Stimulated activated CD8-positive, alpha-beta memory T cell treated with anti-CD3 and anti-CD28 coated beads, Interleukin-7, amount 100 ng/mL, for 1 hour (primary cell): ENCODE data around the gene APOL4.
"Not testable (repeated sequence)": the region's sequence is repeated elsewhere in the genome, so short reads cannot be mapped to it uniquely, and the experiment has no call there.

Experiments
- DNase-seq, 2 donors: peaks; one replicate each; pipeline ENCODE4 v3.0.0-alpha.2; 2020; ENCODE audit warnings: low read depth in 2 of 2

Gene APOL4

GRCh38 chr22:36184433-36185025 lies 17.1 kb downstream of the APOL4 start:
- no peak for DNase-seq

- no peak for DNase-seq
Observed at GRCh38 chr22:36183446-36183845, 18.2 kb downstream of the APOL4 start.

GRCh38 chr22:36182857-36183256 lies 18.8 kb downstream of the APOL4 start:
- DNase-seq, result no peak

GRCh38 chr22:36182056-36182455 lies 19.6 kb downstream of the APOL4 start:
- DNase-seq, result no peak

GRCh38 chr22:36180928-36181327 lies 20.7 kb downstream of the APOL4 start:
- DNase-seq, result no peak

- peak; percentile 67 to 85 for DNase-seq
Observed at GRCh38 chr22:36180038-36180880, 21.4 kb downstream of the APOL4 start.

- DNase-seq, result no peak
Observed at GRCh38 chr22:36177160-36177559, 24.4 kb downstream of the APOL4 start.

- DNase-seq, result no peak
Observed at GRCh38 chr22:36175892-36176291, 25.7 kb downstream of the APOL4 start.

GRCh38 chr22:36171941-36172340 lies 29.7 kb downstream of the APOL4 start:
- DNase-seq, result no peak

GRCh38 chr22:36166518-36167220 lies 34.9 kb downstream of the APOL4 start:
- no peak for DNase-seq

- DNase-seq, result no peak
Observed at GRCh38 chr22:36166086-36166485, 35.5 kb downstream of the APOL4 start.

- no peak for DNase-seq
Observed at GRCh38 chr22:36165141-36165540, 36.5 kb downstream of the APOL4 start.

GRCh38 chr22:36164621-36165020 lies 37.0 kb downstream of the APOL4 start:
- no peak for DNase-seq

- DNase-seq, result no peak
Observed at GRCh38 chr22:36163497-36163896, 38.1 kb downstream of the APOL4 start.

- DNase-seq, result no peak
Observed at GRCh38 chr22:36162127-36163034, 39.2 kb downstream of the APOL4 start.

GRCh38 chr22:36161793-36162126 lies 39.8 kb downstream of the APOL4 start:
- DNase-seq, result not testable (repeated sequence)

- DNase-seq, result no peak
Observed at GRCh38 chr22:36160499-36160942, 41.1 kb downstream of the APOL4 start, which contains the start of gene APOL3. APOL3 (minus strand) TSS chr22:36160755; CDS start chr22:36149055, 11,700 bp downstream.

- peak; percentile 34 to 44 for DNase-seq
Observed at GRCh38 chr22:36156515-36157419, 44.8 kb downstream of the APOL4 start.

GRCh38 chr22:36156119-36156514 lies 45.5 kb downstream of the APOL4 start:
- no peak for DNase-seq

- DNase-seq, result no peak
Observed at GRCh38 chr22:36155702-36156101, 45.9 kb downstream of the APOL4 start.
